GM19193 (cell line): ENCODE measurements around the gene PHLPP1.

ENCODE experiments used
- POLR2A ChIP-seq: IDR thresholded peaks from 4 replicates; pipeline ENCODE4 v1.6.1; 2011; ENCODE audit not compliant: insufficient read depth, insufficient read length; ENCODE audit errors: extremely low read depth

Gene PHLPP1

DNA sequence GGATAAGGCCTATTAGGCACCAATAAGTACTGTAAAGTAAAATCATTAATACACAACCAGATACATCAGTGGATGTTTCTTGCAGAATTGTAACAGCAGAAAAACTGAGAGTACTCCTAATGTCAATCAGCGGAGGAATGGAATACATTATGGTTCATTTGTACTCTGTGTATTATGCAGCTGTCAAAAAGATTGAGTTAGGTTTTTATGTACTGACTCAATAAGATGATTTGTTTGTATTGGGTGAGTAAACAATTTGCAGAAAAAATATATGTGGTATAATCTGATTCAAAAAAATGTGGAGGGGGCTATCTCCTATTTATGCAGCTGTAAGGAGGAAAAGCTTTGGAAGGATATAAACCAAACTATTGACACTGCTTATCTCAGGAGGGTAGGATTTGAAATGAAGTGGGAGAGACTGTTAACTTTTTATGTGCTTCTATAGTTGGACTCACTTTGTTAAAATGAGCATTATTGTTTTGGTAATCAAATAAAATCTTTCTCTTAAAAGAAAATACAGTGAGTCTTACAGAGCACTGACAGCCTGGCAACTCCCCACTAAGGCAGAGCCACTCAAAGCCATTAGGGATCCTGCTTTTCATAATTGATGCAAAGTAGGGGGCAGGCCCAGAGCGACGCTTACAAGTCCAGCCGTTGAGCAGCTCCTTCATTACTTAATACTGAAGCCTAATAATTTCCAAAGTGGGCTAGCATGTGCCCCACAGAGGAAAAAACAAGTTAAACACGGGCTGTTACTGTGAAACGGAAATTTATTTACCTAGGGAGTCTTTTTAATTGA lies 168.8 kb downstream of the PHLPP1 start:
- no peak for TF ChIP-seq POLR2A

DNA sequence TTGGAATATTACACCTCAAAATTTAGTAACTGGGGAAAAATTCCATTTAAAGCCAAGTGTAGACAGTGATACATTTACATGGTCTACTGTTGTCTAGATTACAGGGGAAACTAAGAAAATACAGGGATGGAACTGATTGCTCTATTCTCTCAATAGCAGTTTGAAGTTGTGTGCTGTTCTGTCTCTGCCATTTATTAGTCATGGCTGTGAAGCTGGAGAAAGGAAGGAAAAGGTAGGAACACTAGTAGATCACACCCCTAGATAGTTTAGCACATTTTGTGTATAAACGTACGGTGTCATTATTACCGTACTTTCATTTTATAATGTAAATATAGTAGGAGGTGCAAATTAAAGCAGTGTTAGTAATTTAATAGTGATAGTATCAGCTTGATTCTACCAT lies 170.5 kb downstream of the PHLPP1 start:
- no peak for TF ChIP-seq POLR2A

GRCh38 chr18:62894681-62895390 lies 179.5 kb downstream of the PHLPP1 start:
- no peak for TF ChIP-seq POLR2A

DNA sequence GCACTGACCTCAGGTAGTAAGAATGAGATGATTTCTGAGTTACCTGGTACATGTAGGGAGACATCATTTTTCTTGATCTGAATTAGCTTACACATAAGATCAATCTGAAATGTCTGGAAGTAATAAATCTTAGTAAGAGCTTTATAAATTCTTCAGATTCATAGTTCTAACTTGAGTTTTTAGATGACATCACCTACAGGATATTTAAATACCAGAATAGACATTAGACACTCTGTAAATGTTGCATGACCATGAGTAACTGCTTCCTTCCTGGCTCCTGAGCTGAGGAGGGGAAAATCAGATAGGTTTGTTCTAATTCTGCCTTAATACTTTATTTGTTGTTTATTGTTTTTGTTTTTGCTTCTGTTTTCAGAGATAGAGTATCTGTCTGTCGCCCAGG lies 181.8 kb downstream of the PHLPP1 start:
- TF ChIP-seq POLR2A, result no peak

DNA sequence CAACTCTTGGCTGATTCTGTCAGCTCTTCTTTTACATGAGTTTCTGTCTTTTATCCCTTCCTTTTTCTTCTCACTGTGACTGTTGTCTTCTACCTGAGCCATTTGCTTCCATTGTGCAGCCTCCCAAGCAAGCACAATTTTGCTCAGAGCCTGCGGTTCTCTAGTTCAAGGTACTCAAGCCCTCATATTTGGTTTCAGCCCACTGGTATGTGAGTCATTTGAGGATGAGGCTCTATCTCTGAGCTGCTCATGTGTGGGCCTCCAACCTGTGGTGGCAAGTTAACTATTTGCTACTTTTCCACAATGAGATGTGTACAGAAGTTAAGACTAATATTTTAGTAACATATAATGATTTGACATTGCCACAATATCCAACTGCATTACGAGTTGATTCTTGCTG lies 183.0 kb downstream of the PHLPP1 start:
- no peak for TF ChIP-seq POLR2A

GRCh38 chr18:62899534-62899933 lies 184.2 kb downstream of the PHLPP1 start:
- TF ChIP-seq POLR2A, result no peak

GRCh38 chr18:62900132-62900883 lies 185.0 kb downstream of the PHLPP1 start:
- no peak for TF ChIP-seq POLR2A

DNA sequence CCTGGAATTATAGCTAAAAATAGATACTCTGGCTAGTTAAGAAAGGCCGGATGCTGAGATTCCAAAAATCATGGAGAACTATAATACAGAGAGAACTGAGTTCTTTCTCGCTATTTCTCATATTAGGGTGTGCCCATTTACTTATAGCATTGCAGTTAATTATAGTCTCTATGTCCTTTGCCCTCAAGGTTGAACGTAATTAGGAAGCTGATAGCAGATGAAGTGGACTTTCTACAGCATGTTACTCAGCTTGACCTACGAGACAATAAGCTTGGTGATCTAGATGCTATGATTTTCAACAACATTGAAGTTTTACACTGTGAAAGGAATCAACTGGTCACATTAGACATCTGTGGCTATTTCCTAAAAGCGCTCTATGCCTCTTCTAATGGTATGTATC lies 187.4 kb downstream of the PHLPP1 start:
- TF ChIP-seq POLR2A, result no peak

- no peak for TF ChIP-seq POLR2A
These were observed 189.3 kb downstream of the PHLPP1 start for GRCh38 chr18:62904396-62905285.

- TF ChIP-seq POLR2A, result no peak
These were observed 197.5 kb downstream of the PHLPP1 start for GRCh38 chr18:62912885-62913284.

DNA sequence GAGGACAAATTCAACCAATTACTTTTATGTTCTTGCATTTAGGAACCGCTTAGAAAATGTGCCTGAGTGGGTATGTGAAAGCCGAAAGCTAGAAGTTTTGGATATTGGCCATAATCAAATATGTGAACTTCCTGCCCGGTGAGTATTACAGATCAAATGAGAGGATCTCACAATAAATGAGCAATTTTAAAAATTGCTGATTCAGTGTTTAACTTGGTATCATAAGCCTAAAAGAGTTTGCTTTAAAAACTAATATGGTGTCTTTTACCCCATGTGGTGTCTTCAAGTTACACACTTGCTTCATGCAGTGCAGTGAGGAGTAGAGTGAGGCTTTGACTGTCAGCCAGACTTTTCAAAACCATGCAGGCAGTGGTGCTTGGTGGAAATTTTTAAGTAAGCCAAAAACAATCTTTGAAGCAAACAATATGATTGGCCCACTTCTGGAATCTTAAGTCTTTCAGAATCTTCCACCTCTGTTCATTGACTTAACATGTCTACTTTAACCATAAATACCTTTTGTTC lies 199.6 kb downstream of the PHLPP1 start:
- TF ChIP-seq POLR2A, result no peak

DNA sequence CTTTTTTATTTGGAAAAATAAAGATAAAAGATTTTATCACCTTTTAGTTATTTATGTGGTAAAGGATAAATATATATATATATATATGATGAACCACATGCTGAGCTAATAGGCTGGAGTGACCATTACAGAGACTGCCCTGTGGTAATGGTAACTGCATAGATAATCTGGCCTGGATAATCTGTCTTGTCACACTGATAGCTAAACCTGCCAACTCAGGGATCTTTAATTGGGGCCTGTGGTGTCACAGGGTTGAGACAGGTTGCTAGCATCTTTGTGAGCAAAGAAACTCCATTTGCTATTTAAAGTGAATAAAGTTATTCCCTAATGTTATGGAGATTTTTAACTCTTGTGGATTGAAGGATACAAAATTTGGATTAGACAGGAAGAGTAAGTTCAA lies 203.0 kb downstream of the PHLPP1 start:
- no peak for TF ChIP-seq POLR2A

GRCh38 chr18:62919109-62919838 lies 203.9 kb downstream of the PHLPP1 start:
- TF ChIP-seq POLR2A, result no peak

- TF ChIP-seq POLR2A, result no peak
These were observed 209.8 kb downstream of the PHLPP1 start for GRCh38 chr18:62925031-62925688.

- TF ChIP-seq POLR2A, result no peak
These were observed 213.0 kb downstream of the PHLPP1 start for GRCh38 chr18:62928326-62928725.
